ENCODE results near the gene LITAFD. TPM values are rescaled to one million over a fixed set of nuclear protein-coding genes. Genes with fewer than 3 reads are reported as not detected.
"Not testable (repeated sequence)": the region's sequence is repeated elsewhere in the genome, so short reads cannot be mapped to it uniquely, and the experiment has no call there.

The LITAFD gene
- total RNA-seq, 1 experiment from 2014 or later: not detected

DNA sequence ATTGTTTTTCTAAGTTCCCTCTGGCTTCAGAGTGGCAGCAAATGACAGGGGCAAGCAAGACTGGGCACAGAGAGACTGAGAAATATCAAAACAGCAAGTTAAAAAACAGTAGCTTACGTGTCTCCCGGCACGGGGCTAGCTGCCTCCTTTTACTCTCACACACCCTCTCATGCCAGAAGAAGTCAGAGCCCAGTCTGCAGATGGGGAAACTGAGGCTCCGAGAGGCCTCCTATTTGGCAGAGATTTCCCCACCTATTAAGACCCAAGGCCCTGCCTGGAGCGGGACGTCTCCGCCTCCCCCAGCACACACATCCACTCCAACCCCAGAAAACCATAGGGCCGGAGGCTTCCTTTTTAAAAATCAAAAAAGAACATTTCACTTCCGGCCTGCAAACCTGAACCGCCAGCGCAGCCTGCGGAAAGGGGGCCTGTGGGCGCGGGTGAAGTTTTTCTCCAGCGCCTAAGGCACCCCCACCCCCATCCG is 14.2 kb upstream of the LITAFD start:
- in situ Hi-C loops (cut with HindIII; ENCODE audit: low pct_unique_long_range_greater_than_20kb, low sequenced_read_pairs): no loop called here

DNA sequence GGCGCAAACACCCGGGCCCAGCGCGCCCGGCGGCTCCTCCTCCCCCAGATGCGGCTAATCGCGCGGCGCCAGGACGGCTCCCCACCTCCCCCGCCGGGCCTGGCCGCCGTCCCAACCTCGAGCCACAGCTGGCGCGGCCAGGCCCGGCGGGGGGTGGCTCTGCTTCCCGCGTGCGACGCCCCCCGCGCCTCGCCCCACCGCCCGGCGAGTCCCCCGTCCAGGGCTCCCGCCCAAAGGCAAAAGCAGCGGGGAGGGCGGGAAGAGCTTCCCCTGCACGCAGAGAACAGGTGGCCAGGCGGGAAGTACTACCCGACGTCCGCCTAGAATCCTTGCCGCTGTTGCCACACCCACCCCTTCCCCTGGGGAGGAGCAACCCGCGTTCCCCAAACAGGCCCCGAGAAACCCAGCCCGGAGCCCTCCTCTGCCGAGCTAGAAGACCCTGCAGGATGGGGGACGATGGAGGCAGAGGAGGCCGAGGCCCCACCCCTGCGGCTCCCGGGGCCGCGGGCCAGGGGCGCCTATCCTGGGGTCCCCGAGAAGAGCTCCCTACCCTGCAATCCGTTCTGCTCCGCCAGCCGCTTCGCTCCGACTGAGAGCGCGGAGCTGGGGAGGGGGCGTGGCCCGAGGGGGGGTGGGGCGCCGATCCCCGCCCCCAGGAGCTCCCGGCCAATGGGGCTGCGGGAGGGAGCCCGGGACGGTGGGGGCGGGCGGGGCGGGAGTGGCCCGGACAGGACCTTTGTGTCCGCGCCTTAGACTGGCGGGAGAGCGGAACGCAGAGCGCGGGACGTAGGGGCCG is 13.5 kb upstream of the LITAFD start, which contains the start of gene CARHSP1:
CARHSP1 (minus strand) TSS at position 591 of the 796 bp plus-strand sequence. CDS start 9,678 bp downstream, outside the sequence.
- DNase-seq (ENCODE audit: low read depth): peak; percentile 93
- in situ Hi-C loops (cut with HindIII; ENCODE audit: low pct_unique_long_range_greater_than_20kb, low sequenced_read_pairs): no loop called here

More for the DNA sequence above, 14.2 kb upstream of the LITAFD start:
- no peak for DNase-seq (ENCODE audit: low read depth)

GRCh38 chr16:8869212-8869987 is 12.8 kb upstream of the LITAFD start:
- DNase-seq (ENCODE audit: low read depth): no peak
- in situ Hi-C loops (cut with HindIII; ENCODE audit: low pct_unique_long_range_greater_than_20kb, low sequenced_read_pairs): no loop called here

DNA sequence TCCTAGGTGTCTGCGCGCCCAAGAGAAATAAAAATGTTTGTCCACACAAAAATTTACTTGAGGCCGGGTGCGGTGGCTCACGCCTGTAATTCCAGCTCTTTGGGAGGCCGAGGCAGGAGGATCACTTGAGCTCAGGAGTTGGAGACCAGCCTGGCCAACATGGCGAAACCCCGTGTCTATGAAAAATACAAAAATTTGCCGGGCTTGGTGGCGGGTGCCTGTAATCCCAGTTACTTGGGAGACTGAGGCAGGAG is 12.2 kb upstream of the LITAFD start:
- in situ Hi-C loops (cut with HindIII; ENCODE audit: low pct_unique_long_range_greater_than_20kb, low sequenced_read_pairs); DNase-seq (ENCODE audit: low read depth): not testable (repeated sequence)

GRCh38 chr16:8872071-8872470 is 10.1 kb upstream of the LITAFD start:
- no peak for DNase-seq (ENCODE audit: low read depth)
- in situ Hi-C loops (cut with HindIII; ENCODE audit: low pct_unique_long_range_greater_than_20kb, low sequenced_read_pairs): no loop called here

DNA sequence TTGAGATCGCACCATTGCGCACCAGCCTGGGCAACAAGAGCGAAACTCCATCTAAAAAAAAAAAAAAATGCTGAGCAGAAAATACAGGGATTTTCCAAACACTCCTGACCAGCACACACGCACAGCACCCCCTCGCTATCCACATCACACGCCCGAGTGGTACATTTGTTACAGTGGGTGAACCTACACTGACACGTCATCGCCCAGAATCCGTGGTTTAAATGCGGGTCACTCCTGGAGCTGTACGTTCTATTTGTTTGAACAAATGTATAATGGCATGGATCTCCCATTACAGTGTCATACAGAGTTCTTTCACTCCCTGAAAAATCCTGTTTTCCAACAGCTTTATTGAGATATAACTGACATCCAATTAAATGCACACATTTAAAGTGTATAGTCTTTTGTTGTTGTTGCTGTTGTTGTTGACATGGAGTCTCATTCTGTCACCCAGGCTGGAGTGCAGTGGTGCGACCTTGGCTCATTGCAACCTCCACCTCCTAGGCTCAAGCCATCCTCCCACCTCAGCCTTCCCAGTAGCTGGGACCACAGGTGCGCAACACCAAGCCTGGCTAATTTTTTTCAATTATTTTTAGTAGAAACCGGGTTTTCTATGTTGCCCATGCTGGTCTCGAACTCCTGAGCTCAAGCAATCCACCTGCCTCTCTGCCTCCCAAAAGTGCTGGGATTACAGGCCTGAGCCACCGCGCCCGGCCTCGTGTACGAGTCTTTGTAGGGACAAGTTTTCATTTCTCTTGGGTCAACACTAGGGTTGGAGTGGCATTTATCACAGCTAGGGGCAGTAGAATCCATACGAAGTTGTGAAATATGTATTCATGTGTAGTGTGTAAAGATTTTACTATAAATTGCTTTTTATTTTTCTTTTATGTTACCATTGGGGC is 8.9 kb upstream of the LITAFD start:
- DNase-seq (ENCODE audit: low read depth): no peak
- in situ Hi-C loops (cut with HindIII; ENCODE audit: low pct_unique_long_range_greater_than_20kb, low sequenced_read_pairs): no loop called here

DNA sequence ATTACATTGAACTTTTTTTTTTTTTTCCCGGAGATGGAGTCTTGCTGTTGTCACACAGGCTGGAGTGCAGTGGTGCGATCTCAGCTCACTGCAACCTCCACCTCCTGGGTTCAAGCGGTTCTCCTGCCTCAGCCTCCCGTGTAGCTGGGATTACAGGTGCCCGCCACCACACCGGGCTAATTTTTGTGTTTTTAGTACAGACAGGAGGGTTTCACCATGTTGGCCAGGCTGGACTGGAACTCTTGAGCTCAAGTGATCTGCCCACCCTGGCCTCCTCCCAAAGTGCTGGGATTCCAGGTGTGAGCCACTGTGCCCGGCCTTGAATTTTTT is 8.3 kb upstream of the LITAFD start:
- in situ Hi-C loops (cut with HindIII; ENCODE audit: low pct_unique_long_range_greater_than_20kb, low sequenced_read_pairs): not testable (repeated sequence)

GRCh38 chr16:8874388-8874787 is 7.8 kb upstream of the LITAFD start:
- DNase-seq (ENCODE audit: low read depth): no peak
- in situ Hi-C loops (cut with HindIII; ENCODE audit: low pct_unique_long_range_greater_than_20kb, low sequenced_read_pairs): no loop called here

More for the DNA sequence above, 8.3 kb upstream of the LITAFD start:
- DNase-seq (ENCODE audit: low read depth): not testable (repeated sequence)

- DNase-seq (ENCODE audit: low read depth); in situ Hi-C loops (cut with HindIII; ENCODE audit: low pct_unique_long_range_greater_than_20kb, low sequenced_read_pairs): not testable (repeated sequence)
These were observed 6.8 kb upstream of the LITAFD start for GRCh38 chr16:8875317-8875716.

GRCh38 chr16:8877894-8878522 is 4.1 kb upstream of the LITAFD start:
- in situ Hi-C loops (cut with HindIII; ENCODE audit: low pct_unique_long_range_greater_than_20kb, low sequenced_read_pairs): no loop called here
- DNase-seq (ENCODE audit: low read depth): no peak

GRCh38 chr16:8878523-8878911 is 3.6 kb upstream of the LITAFD start:
- DNase-seq (ENCODE audit: low read depth): no peak
- in situ Hi-C loops (cut with HindIII; ENCODE audit: low pct_unique_long_range_greater_than_20kb, low sequenced_read_pairs): no loop called here

DNA sequence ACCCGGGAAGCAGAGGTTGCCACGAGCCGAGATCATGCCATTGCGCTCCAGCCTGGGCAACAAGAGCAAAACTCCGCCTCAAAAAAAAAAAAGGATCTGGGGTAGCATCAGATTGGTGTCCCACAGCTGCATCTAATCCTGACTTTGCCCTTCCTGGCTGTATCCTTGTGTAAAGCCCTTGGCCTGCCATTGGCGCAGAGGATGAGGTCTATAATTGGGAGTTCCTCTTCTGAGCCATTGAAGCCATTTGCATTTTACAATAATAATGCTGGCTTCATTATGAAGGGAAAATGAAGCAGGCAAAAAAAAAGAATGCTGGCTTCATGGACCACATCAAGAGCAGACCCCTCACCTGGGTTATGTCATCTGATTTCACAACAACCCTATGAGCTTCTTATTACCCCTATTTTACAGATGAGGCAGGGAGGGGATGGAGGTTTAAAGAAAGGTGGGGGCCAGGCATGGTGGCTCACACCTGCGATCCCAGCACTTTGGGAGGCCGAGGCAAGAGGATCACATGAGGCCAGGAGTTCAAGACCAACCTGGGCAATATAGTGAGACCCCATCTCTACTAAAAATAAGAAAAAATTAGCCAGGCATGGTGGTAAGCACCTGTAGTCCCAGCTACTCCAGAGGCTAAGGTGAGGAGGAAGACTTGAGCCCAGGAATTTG is 1.2 kb upstream of the LITAFD start:
- in situ Hi-C loops (cut with HindIII; ENCODE audit: low pct_unique_long_range_greater_than_20kb, low sequenced_read_pairs): no loop called here
- DNase-seq (ENCODE audit: low read depth): no peak

- DNase-seq (ENCODE audit: low read depth): no peak
- in situ Hi-C loops (cut with HindIII; ENCODE audit: low pct_unique_long_range_greater_than_20kb, low sequenced_read_pairs): no loop called here
These were observed 700 bp downstream of the LITAFD start for GRCh38 chr16:8882725-8883377.

DNA sequence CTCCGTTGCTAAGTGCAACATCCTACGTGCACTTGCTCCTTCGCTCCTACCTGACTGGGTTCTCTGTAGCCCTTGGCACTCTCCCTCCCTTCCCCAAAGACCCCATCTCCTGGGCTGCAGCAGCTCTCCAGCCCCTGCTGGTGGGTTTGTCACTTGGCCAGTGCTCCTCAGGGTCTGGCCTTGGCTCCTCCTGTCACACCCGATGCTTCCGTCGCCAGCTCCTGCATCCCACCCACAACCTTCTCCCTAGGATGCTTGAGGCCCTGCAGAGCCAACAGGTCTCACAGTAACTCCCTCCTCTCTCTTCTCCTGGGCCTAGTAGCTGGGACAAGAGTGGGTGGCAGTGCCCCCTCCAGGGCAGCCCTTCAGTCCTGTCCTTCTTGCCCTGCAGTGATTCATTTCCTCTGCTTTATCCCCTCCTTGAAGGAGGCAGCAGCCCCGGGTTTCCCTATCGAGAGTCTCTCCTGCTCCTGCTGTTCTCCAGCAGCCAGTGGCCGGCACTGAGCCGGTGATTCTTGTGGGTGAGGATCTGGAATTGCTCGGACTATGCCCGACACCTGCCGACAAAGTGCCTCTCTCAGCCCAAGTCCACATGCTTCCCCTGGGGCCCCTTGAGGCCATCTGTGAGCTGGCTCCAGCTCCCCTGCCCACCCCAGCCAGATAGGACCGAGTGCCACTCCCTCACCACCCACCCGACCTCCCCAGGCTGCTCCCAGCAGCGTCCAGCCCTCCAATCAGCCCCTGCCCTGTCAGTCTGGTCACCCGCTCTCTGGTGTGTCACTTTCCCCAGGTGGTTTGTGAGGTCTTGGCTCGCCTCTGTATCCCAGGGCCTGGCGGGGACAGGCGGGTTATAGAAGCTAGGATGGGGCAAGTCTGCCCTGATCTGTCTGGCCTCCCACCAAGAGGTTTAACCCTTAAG is 3.8 kb downstream of the LITAFD start:
- DNase-seq (ENCODE audit: low read depth): no peak
- in situ Hi-C loops (cut with HindIII; ENCODE audit: low pct_unique_long_range_greater_than_20kb, low sequenced_read_pairs): no loop called here

GRCh38 chr16:8886593-8887430 is 4.7 kb downstream of the LITAFD start:
- no peak for DNase-seq (ENCODE audit: low read depth)
- in situ Hi-C loops (cut with HindIII; ENCODE audit: low pct_unique_long_range_greater_than_20kb, low sequenced_read_pairs): no loop called here

- in situ Hi-C loops (cut with HindIII; ENCODE audit: low pct_unique_long_range_greater_than_20kb, low sequenced_read_pairs): no loop called here
- DNase-seq (ENCODE audit: low read depth): no peak
These were observed 5.2 kb downstream of the LITAFD start for GRCh38 chr16:8887431-8887765.
